Hepatocyte (in vitro differentiated cells): Measurements from ENCODE around the gene GFOD1. TPM values are rescaled to one million over a fixed set of nuclear protein-coding genes. Genes with fewer than 3 reads are reported as not detected.

Source experiments
- DNase-seq: peaks from one replicate; pipeline ENCODE4 v3.0.0-alpha.2; 2016; ENCODE audit warnings: low spot score
- H2AFZ ChIP-seq: fragments of 200-600 bp; sonication (generic); 2 replicates; pipeline ENCODE4 v1.6.0; 2016; ENCODE audit warnings: antibody characterized with exemption, mild to moderate bottlenecking
- H3K27ac ChIP-seq: fragments of 200-600 bp; sonication (generic); 2 replicates; pipeline ENCODE4 v1.5.1; 2016; ENCODE audit warnings: mild to moderate bottlenecking
- H3K27me3 ChIP-seq: fragments of 200-600 bp; sonication (generic); 2 replicates; pipeline ENCODE4 v1.6.1; 2016
- H3K36me3 ChIP-seq: fragments of 200-600 bp; sonication (generic); replicated peaks from 2 replicates; pipeline ENCODE4 v1.5.1; 2016; ENCODE audit warnings: low read depth; ENCODE audit not compliant: insufficient read depth
- H3K4me1 ChIP-seq: fragments of 200-600 bp; sonication (generic); 2 replicates; pipeline ENCODE4 v1.5.1; 2016; ENCODE audit warnings: mild to moderate bottlenecking, moderate library complexity; ENCODE audit not compliant: insufficient read depth
- H3K4me2 ChIP-seq: fragments of 200-600 bp; sonication (generic); 2 replicates; pipeline ENCODE4 v1.6.0; 2016
- H3K4me3 ChIP-seq: fragments of 200-600 bp; sonication (generic); 2 replicates; pipeline ENCODE4 v1.5.1; 2016; ENCODE audit warnings: mild to moderate bottlenecking
- H3K79me2 ChIP-seq: fragments of 200-600 bp; sonication (generic); 2 replicates; pipeline ENCODE4 v1.6.0; 2017; ENCODE audit warnings: mild to moderate bottlenecking
- H3K9me2 ChIP-seq: fragments of 200-600 bp; sonication (generic); replicated peaks from 2 replicates; pipeline ENCODE4 v1.6.0; 2017; ENCODE audit warnings: mild to moderate bottlenecking; ENCODE audit not compliant: insufficient read depth
- H3K9me3 ChIP-seq: fragments of 200-600 bp; sonication (generic); 2 replicates; pipeline ENCODE4 v1.5.1; 2016; ENCODE audit warnings: low read depth, mild to moderate bottlenecking
- H4K20me1 ChIP-seq: fragments of 200-600 bp; sonication (generic); 2 replicates; pipeline ENCODE4 v1.6.0; 2016; ENCODE audit warnings: mild to moderate bottlenecking; ENCODE audit not compliant: insufficient read depth, poor library complexity, severe bottlenecking
- CTCF ChIP-seq: fragments of 200-600 bp; sonication (generic); IDR thresholded peaks from 2 replicates; pipeline ENCODE4 v1.5.1; 2016; ENCODE audit warnings: antibody characterized with exemption, mild to moderate bottlenecking; ENCODE audit not compliant: poor library complexity
- EZH2 ChIP-seq: fragments of 200-600 bp; sonication (generic); IDR thresholded peaks from 2 replicates; pipeline ENCODE4 v1.6.1; 2016; ENCODE audit warnings: antibody characterized with exemption, mild to moderate bottlenecking, borderline replicate concordance
- EZH2phosphoT487 ChIP-seq: fragments of 200-600 bp; sonication (generic); IDR thresholded peaks from one replicate; pipeline ENCODE4 v1.6.1; 2018; ENCODE audit warnings: antibody characterized with exemption, mild to moderate bottlenecking, low read depth, moderate library complexity; ENCODE audit not compliant: unreplicated experiment, severe bottlenecking
- WGBS: methylation state at CpG from one replicate; pipeline ENCODE4 v1.1.6; 2016; ENCODE audit warnings: low lambda C conversion rate; ENCODE audit errors: missing lambda C conversion rate; 5-methylcytosine and 5-hydroxymethylcytosine counted together
- polyA plus RNA-seq: library from polyadenylated mRNA; unstranded; fragments of >200 nt; fragmentation: Nextera tagmentation; extraction: Ambion mirVana; gene quantifications from 2 replicates; pipeline ENCODE4 v1.2.1, GENCODE V29; 2016
- total RNA-seq: library from RNA; depleted of rRNA; stranded (reverse); fragments of >200 nt; gene quantifications from 2 replicates; pipeline ENCODE4 v1.2.3, GENCODE V29; 2014

Gene GFOD1
- total RNA-seq (3.3 and 3.5 TPM in 2 replicates), polyA plus RNA-seq (2.3 and 2.8 TPM in 2 replicates)

GRCh38 chr6:13487122-13488014 lies at the start of gene GFOD1:
Gene GFOD1 (minus strand): TSS chr6:13487600. CDS start chr6:13486890, 710 bp downstream.
- peak within 1 kb of the TSS; percentile 75 for H3K27ac ChIP-seq
- no peaks in the 10 kb centered on the region for H3K36me3 ChIP-seq
- peak within 1 kb of the TSS; percentile 93 for H3K4me2 ChIP-seq
- H3K4me1 ChIP-seq: peaks cover 4% of the 10 kb centered on the region
- H3K79me2 ChIP-seq: peaks cover 5% of the 10 kb centered on the region
- no peaks in the 10 kb centered on the region for H3K9me2 ChIP-seq
- TF ChIP-seq EZH2: no peak
- no peak for TF ChIP-seq EZH2phosphoT487
- no peak for TF ChIP-seq CTCF
- H2AFZ ChIP-seq: peak within 1 kb of the TSS; percentile 85
- H3K9me3 ChIP-seq: no peaks in the 10 kb centered on the region
- H3K4me3 ChIP-seq: peak within 1 kb of the TSS; percentile 81
- no peaks in the 10 kb centered on the region for H4K20me1 ChIP-seq
- peaks cover 21% of the 10 kb centered on the region for H3K27me3 ChIP-seq
- peak; percentile 87 for DNase-seq
- 1% methylated on average over 72 of the region's 109 CpGs for WGBS

- H3K9me3 ChIP-seq: no peaks in the 10 kb centered on the region
- no peak overlapping the region for H3K4me3 ChIP-seq
- H3K36me3 ChIP-seq: no peaks in the 10 kb centered on the region
- 78% methylated on average over 4 of the region's 4 CpGs for WGBS
- no peaks in the 10 kb centered on the region for H3K9me2 ChIP-seq
- H3K79me2 ChIP-seq: no peaks in the 10 kb centered on the region
- TF ChIP-seq EZH2 (no peak), EZH2phosphoT487 (no peak), CTCF (no peak)
- H2AFZ ChIP-seq: no peak overlapping the region
- no peak overlapping the region for H3K27ac ChIP-seq
- no peaks in the 10 kb centered on the region for H3K27me3 ChIP-seq
- H3K4me2 ChIP-seq: no peak overlapping the region
- no peak for DNase-seq
- H3K4me1 ChIP-seq: no peaks in the 10 kb centered on the region
- no peaks in the 10 kb centered on the region for H4K20me1 ChIP-seq
Observed at GRCh38 chr6:13536796-13537526, 49.6 kb upstream of the GFOD1 start.

- Histone ChIP-seq H3K4me1 (no peaks in the 10 kb centered on the region), H3K9me3 (no peaks in the 10 kb centered on the region), H3K36me3 (no peaks in the 10 kb centered on the region), H3K4me3 (no peak overlapping the region), H3K9me2 (no peaks in the 10 kb centered on the region), H4K20me1 (no peaks in the 10 kb centered on the region), H3K4me2 (no peak overlapping the region), H3K27ac (no peak overlapping the region), H3K27me3 (no peaks in the 10 kb centered on the region), H2AFZ (no peak overlapping the region), H3K79me2 (no peaks in the 10 kb centered on the region)
- WGBS: 90% methylated on average over 1 of the region's 3 CpGs
- no peak for DNase-seq
- no peak for TF ChIP-seq CTCF
- TF ChIP-seq EZH2: no peak
- no peak for TF ChIP-seq EZH2phosphoT487
Observed at GRCh38 chr6:13535306-13535705, 47.9 kb upstream of the GFOD1 start.
